Measurements from ENCODE around the gene ATP6V0D1. TPM values are rescaled to one million over a fixed set of nuclear protein-coding genes. Genes with fewer than 3 reads are reported as not detected.
A peak's percentile ranks its signal among the peaks of the same experiment; 100 is the strongest.

Gene ATP6V0D1
- total RNA-seq, 4 donors from 2014 or later: 103 to 131 (median 119) TPM

DNA sequence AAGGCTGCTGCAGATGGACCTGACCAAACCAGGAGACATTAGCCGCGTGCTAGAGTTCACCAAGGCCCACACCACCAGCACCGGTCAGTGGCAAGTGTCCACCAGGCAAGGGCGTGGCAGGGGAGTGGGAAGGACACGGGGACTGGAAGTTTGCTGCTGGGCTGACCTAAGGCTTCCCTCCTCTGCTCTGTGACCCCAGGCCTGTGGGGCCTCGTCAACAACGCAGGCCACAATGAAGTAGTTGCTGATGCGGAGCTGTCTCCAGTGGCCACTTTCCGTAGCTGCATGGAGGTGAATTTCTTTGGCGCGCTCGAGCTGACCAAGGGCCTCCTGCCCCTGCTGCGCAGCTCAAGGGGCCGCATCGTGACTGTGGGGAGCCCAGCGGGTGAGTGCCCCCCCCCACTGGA lies 45.2 kb downstream of the ATP6V0D1 start:
- Histone ChIP-seq H3K4me3 (no peak overlapping the region), H3K9me3 (no peaks in the 10 kb centered on the region), H3K27ac (replicated peaks in 1 of 4) (no peak overlapping the region), H3K27me3 (peaks cover 0 to under 1% (median 0%) of the 10 kb centered on the region in 4 donors), H3K36me3 (peaks cover 18 to 57% (median 47%) of the 10 kb centered on the region in 4 donors), H3K4me1 (peaks cover 4 to 22% (median 12%) of the 10 kb centered on the region in 4 donors)
- intact Hi-C loops (cut with DNase I): no loop called here
- WGBS: 100% methylated on average over 7 of the region's 16 CpGs
- TF ChIP-seq POLR2A (IDR thresholded peaks at IDR 0.05; ENCODE audit: low read depth): no peak
- TF ChIP-seq, protein P1, sequence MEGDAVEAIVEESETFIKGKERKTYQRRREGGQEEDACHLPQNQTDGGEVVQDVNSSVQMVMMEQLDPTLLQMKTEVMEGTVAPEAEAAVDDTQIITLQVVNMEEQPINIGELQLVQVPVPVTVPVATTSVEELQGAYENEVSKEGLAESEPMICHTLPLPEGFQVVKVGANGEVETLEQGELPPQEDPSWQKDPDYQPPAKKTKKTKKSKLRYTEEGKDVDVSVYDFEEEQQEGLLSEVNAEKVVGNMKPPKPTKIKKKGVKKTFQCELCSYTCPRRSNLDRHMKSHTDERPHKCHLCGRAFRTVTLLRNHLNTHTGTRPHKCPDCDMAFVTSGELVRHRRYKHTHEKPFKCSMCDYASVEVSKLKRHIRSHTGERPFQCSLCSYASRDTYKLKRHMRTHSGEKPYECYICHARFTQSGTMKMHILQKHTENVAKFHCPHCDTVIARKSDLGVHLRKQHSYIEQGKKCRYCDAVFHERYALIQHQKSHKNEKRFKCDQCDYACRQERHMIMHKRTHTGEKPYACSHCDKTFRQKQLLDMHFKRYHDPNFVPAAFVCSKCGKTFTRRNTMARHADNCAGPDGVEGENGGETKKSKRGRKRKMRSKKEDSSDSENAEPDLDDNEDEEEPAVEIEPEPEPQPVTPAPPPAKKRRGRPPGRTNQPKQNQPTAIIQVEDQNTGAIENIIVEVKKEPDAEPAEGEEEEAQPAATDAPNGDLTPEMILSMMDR (IDR thresholded peaks at IDR 0.05): no peak
- TF ChIP-seq POLR2AphosphoS5 (IDR thresholded peaks at IDR 0.05): no peak
- TF ChIP-seq EP300 (IDR thresholded peaks at IDR 0.05): no peak
- DNase-seq (ENCODE audit: extremely low spot score): no peak

- Histone ChIP-seq H3K27ac (replicated peaks in 1 of 4) (no peak overlapping the region), H3K9me3 (no peaks in the 10 kb centered on the region), H3K4me1 (peaks cover 10 to 37% (median 26%) of the 10 kb centered on the region in 4 donors), H3K4me3 (no peak overlapping the region), H3K27me3 (peaks cover 0 to 24% (median 0%) of the 10 kb centered on the region in 4 donors), H3K36me3 (peaks cover 5 to 31% (median 24%) of the 10 kb centered on the region in 4 donors)
- no peak for TF ChIP-seq POLR2AphosphoS5 (IDR thresholded peaks at IDR 0.05)
- TF ChIP-seq POLR2A (IDR thresholded peaks at IDR 0.05; ENCODE audit: low read depth): no peak
- TF ChIP-seq, protein P1 (IDR thresholded peaks at IDR 0.05): no peak
- no peak for TF ChIP-seq EP300 (IDR thresholded peaks at IDR 0.05)
- intact Hi-C loops (cut with DNase I): loop anchor here (2.0 kb wide), 1 partner anchor 32 kb away; no protein-coding TSS in a partner anchor
- no peak for DNase-seq (ENCODE audit: extremely low spot score)
- WGBS: 90% methylated on average over 3 of the region's 5 CpGs
These were observed 47.7 kb downstream of the ATP6V0D1 start for GRCh38 chr16:67433131-67433719.

GRCh38 chr16:67432506-67432890 lies 48.5 kb downstream of the ATP6V0D1 start:
- Histone ChIP-seq H3K9me3 (no peaks in the 10 kb centered on the region), H3K27me3 (peaks cover 0 to 29% (median 0%) of the 10 kb centered on the region in 4 donors), H3K4me1 (peaks cover 10 to 43% (median 30%) of the 10 kb centered on the region in 4 donors), H3K36me3 (peaks cover 0 to 24% (median 17%) of the 10 kb centered on the region in 4 donors), H3K27ac (replicated peaks in 1 of 4) (no peak overlapping the region), H3K4me3 (no peak overlapping the region)
- DNase-seq (ENCODE audit: extremely low spot score): no peak
- TF ChIP-seq EP300 (IDR thresholded peaks at IDR 0.05) (no peak), POLR2A (IDR thresholded peaks at IDR 0.05; ENCODE audit: low read depth) (no peak), POLR2AphosphoS5 (IDR thresholded peaks at IDR 0.05) (no peak)
- TF ChIP-seq, protein P1 (IDR thresholded peaks at IDR 0.05): no peak
- WGBS: 84% methylated on average over 5 of the region's 5 CpGs
- intact Hi-C loops (cut with DNase I): loop anchor here (2.0 kb wide), 1 partner anchor 32 kb away; no protein-coding TSS in a partner anchor

DNA sequence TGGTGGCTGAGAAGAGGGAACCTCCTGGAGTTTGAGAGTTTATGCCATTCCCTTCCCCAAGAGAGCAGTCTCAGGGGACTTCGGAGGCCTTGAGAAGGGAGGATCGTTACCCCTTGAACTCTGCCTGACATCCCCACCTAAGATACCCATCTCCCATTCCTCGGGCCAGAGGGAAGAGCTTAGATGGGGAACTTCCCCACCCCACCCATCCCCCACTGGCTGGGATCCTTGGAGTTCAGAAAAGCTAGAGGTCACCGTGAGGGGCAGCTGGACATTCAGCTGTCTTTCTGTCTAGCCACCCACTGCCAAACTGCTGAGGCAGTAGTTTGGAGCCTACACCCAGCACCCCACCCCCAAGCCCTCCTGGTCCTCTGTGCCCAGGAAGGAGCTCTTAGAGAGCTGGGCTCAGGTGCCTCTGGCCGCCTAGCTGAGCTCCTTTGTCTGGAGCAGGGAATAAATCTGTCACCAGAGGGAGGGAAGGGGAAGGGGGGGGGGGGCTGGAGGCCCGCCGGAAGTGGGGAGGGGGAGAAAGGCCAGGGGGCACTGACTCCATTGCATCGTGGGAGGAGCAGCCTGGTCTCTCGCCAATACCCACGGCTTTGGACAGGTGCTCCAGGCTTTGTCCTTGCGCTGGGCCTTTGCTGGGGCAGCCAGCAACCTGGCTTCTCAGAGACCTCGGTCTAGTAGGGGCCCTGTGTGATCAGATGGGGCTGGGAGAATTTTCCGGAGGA lies 49.0 kb downstream of the ATP6V0D1 start:
- peaks cover 10 to 43% (median 30%) of the 10 kb centered on the region in 4 donors for H3K4me1 ChIP-seq
- peaks cover 0 to 19% (median 12%) of the 10 kb centered on the region in 4 donors for H3K36me3 ChIP-seq
- peak overlapping the region in 1 of 4 donors; percentile 36 for H3K27ac ChIP-seq (replicated peaks in 1 of 4)
- H3K4me3 ChIP-seq: peak overlapping the region; percentile 56 to 66 (median 59)
- H3K9me3 ChIP-seq: no peaks in the 10 kb centered on the region
- 50% methylated on average over 12 of the region's 13 CpGs for WGBS
- H3K27me3 ChIP-seq: peaks cover 0 to 32% (median 0%) of the 10 kb centered on the region in 4 donors
- no peak for DNase-seq (ENCODE audit: extremely low spot score)
- TF ChIP-seq POLR2A (IDR thresholded peaks at IDR 0.05; ENCODE audit: low read depth): no peak
- TF ChIP-seq, protein P1 (IDR thresholded peaks at IDR 0.05): no peak
- no peak for TF ChIP-seq POLR2AphosphoS5 (IDR thresholded peaks at IDR 0.05)
- no peak for TF ChIP-seq EP300 (IDR thresholded peaks at IDR 0.05)
- intact Hi-C loops (cut with DNase I): loop anchor here (2.0 kb wide), 1 partner anchor 33 kb away; no protein-coding TSS in a partner anchor
